GM12878 (cell line): ENCODE measurements around the gene ADAMTS17. TPM values are rescaled to one million over a fixed set of nuclear protein-coding genes. Genes with fewer than 3 reads are reported as not detected.

Experiments
- ATAC-seq: fragments of 200-7000 bp; cut with Tn5 transposase; 3 replicates; pipeline ENCODE4 v1.9.1; 2020; ENCODE audit warnings: mild to moderate bottlenecking, moderate library complexity
- BruUV-seq: library from RNA; stranded (reverse); fragments of 400-500 nt; replicated peaks from 2 replicates; lab custom pipeline; 2021; lab: Mats Ljungman, UMichigan
- CTCF ChIA-PET: fragments of 300-600 bp; sonication (Branson Sonifier 250); formaldehyde crosslinking; extraction: SDS; loops from one replicate; lab custom pipeline; 2021; ENCODE audit warnings: inconsistent platforms; lab: Yijun Ruan, JAX
- POLR2A ChIA-PET: fragments of 350-600 bp; formaldehyde crosslinking; extraction: SDS; loops from one replicate; lab custom pipeline; 2021; ENCODE audit warnings: inconsistent platforms; lab: Charles Lee
- RAD21 ChIA-PET: fragments of 300-600 bp; sonication (Branson Sonifier 250); formaldehyde crosslinking; loops from one replicate; lab custom pipeline; 2023; ENCODE audit warnings: antibody characterized with exemption; ENCODE audit not compliant: unreplicated experiment; lab: Charles Lee
- SMC1A ChIA-PET: fragments of 300-600 bp; sonication (Branson Sonifier 250); formaldehyde crosslinking; loops from one replicate; lab custom pipeline; 2023; ENCODE audit not compliant: unreplicated experiment, uncharacterized antibody; lab: Charles Lee
- DNase-seq: peaks from one replicate; pipeline ENCODE4 v3.0.0-alpha.2; 2011; ENCODE audit warnings: low read depth, low spot score
- FAIRE-seq: peaks from 3 replicates; lab custom pipeline; 2011; peaks lifted over from hg19 to GRCh38; lab: Jason Lieb, UNC
- H2AFZ ChIP-seq: 2 replicates; pipeline ENCODE4 v1.6.0; 2011; ENCODE audit warnings: low read depth, low read length, control low read depth; ENCODE audit not compliant: control insufficient read depth
- H3K27ac ChIP-seq: 2 replicates; pipeline ENCODE4 v1.5.1; 2011; ENCODE audit warnings: control low read depth; ENCODE audit not compliant: control insufficient read depth, insufficient read depth
- H3K27me3 ChIP-seq, 2 experiments: replicated peaks in 1 of 2; 2 replicates each; pipeline versions ENCODE4 v1.6.0 to v1.6.1; 2011; ENCODE audit warnings: low read length in 1 of 2; ENCODE audit not compliant: control insufficient read depth in 2 of 2, insufficient read depth in 2 of 2
- H3K36me3 ChIP-seq, 2 experiments: 2 replicates each; pipeline ENCODE4 v1.5.1; 2011; ENCODE audit warnings: low read length in 1 of 2; ENCODE audit not compliant: control insufficient read depth in 2 of 2, insufficient read depth in 2 of 2
- H3K4me1 ChIP-seq: 2 replicates; pipeline ENCODE4 v1.6.1; 2011; ENCODE audit warnings: mild to moderate bottlenecking, low read length, moderate library complexity, mixed read lengths; ENCODE audit not compliant: control insufficient read depth, insufficient read depth
- H3K4me2 ChIP-seq: 2 replicates; pipeline ENCODE4 v1.6.0; 2011; ENCODE audit warnings: control low read depth; ENCODE audit not compliant: control insufficient read depth, insufficient read depth
- H3K4me3 ChIP-seq: fragments of 200-600 bp; sonication (generic); 2 replicates; pipeline ENCODE4 v1.5.1; 2016
- H3K79me2 ChIP-seq: 2 replicates; pipeline ENCODE4 v1.6.0; 2011; ENCODE audit warnings: low read length; ENCODE audit not compliant: control insufficient read depth, insufficient read depth
- H3K9ac ChIP-seq: 2 replicates; pipeline ENCODE4 v1.8.0; 2011; ENCODE audit warnings: low read length, control low read depth, mixed read lengths; ENCODE audit not compliant: control insufficient read depth, insufficient read depth
- H3K9me3 ChIP-seq: replicated peaks from 3 replicates; pipeline ENCODE4 v1.5.1; 2011; ENCODE audit warnings: mild to moderate bottlenecking, low read length; ENCODE audit not compliant: control insufficient read depth, insufficient read depth
- H4K20me1 ChIP-seq: 2 replicates; pipeline ENCODE4 v1.6.0; 2011; ENCODE audit not compliant: control insufficient read depth, insufficient read depth
- ATF7 ChIP-seq: fragments of 450-650 bp; IDR thresholded peaks from 2 replicates; pipeline ENCODE4 v1.6.1; 2016; ENCODE audit warnings: low read depth, mild to moderate bottlenecking
- CREM ChIP-seq: IDR thresholded peaks from 2 replicates; pipeline ENCODE4 v1.6.1; 2014; ENCODE audit warnings: antibody characterized with exemption, low read depth
- FOXM1 ChIP-seq: IDR thresholded peaks from 2 replicates; pipeline ENCODE4 v1.6.1; 2012; ENCODE audit warnings: low read depth, mild to moderate bottlenecking, inconsistent platforms, low read length, moderate library complexity
- HCFC1 ChIP-seq: fragments of 150-350 bp; IDR thresholded peaks from 2 replicates; pipeline ENCODE4 v1.6.1; 2014; ENCODE audit warnings: low read length
- JUNB ChIP-seq: IDR thresholded peaks from 2 replicates; pipeline ENCODE4 v1.6.1; 2016; ENCODE audit warnings: antibody characterized with exemption, mild to moderate bottlenecking
- MEF2B ChIP-seq: fragments of 450-650 bp; IDR thresholded peaks from 2 replicates; pipeline ENCODE4 v1.6.1; 2018; ENCODE audit warnings: mild to moderate bottlenecking, moderate library complexity; ENCODE audit not compliant: partially characterized antibody, poor library complexity, severe bottlenecking
- NFXL1 ChIP-seq: fragments of 450-650 bp; IDR thresholded peaks from 2 replicates; pipeline ENCODE4 v1.6.1; 2017; ENCODE audit warnings: antibody characterized with exemption, mild to moderate bottlenecking, borderline replicate concordance
- NRF1 ChIP-seq: conservative IDR thresholded peaks from 2 replicates; pipeline ENCODE4 v1.6.1; 2011; ENCODE audit warnings: mild to moderate bottlenecking, low read depth, low read length, improper control_type of control experiment
- RBBP5 ChIP-seq: fragments of 200-600 bp; sonication (generic); conservative IDR thresholded peaks from 2 replicates; pipeline ENCODE4 v1.6.1; 2016
- RFX5 ChIP-seq: IDR thresholded peaks from 2 replicates; pipeline ENCODE4 v1.6.1; 2011; ENCODE audit warnings: low read depth, low read length, improper control_type of control experiment
- SREBF2 ChIP-seq: IDR thresholded peaks from 2 replicates; pipeline ENCODE4 v1.6.1; 2012; ENCODE audit warnings: mild to moderate bottlenecking, low read length
- SRF ChIP-seq, 2 experiments: IDR thresholded peaks; 2 replicates each; pipeline ENCODE4 v1.6.1; 2011; ENCODE audit warnings: low read depth in 2 of 2, low read length in 2 of 2, mild to moderate bottlenecking in 1 of 2, moderate library complexity in 1 of 2
- SUPT20H ChIP-seq: IDR thresholded peaks from 2 replicates; pipeline ENCODE4 v1.6.1; 2011; ENCODE audit warnings: low read depth, mild to moderate bottlenecking, low read length, moderate library complexity, borderline replicate concordance; ENCODE audit not compliant: control insufficient read depth
- WGBS: methylation state at CpG from one replicate; pipeline ENCODE4 v1.1.6; 2016; ENCODE audit warnings: low lambda C conversion rate; ENCODE audit not compliant: insufficient replicate concordance, insufficient coverage; ENCODE audit errors: missing lambda C conversion rate; 5-methylcytosine and 5-hydroxymethylcytosine counted together
- in situ Hi-C: fragments of 300-500 bp; cut with MboI; formaldehyde crosslinking; loops from 9 replicates; pipeline ENCODE4 v1.14.3; 2018; ENCODE audit warnings: mixed read lengths
- intact Hi-C: fragments of 100-400 bp; cut with micrococcal nuclease; formaldehyde crosslinking; loops from one replicate; pipeline ENCODE4 v1.14.2; 2022; ENCODE audit not compliant: unreplicated experiment
- polyA plus RNA-seq, 11 experiments: library from polyadenylated mRNA; depleted of rRNA in 4 of 11; unstranded in 6 of 11; stranded (reverse) in 5 of 11; fragments of >200 nt; fragmentation: Nextera tagmentation in 4 of 11; fragmentation: Illumina TruSeq in 1 of 11; extraction: Ambion mirVana in 4 of 11; extraction: Trizol in 1 of 11; gene quantifications; 1 replicate in 1 of 11; 2 replicates in 10 of 11; pipeline versions ENCODE4 v1.2.1 to v1.2.3, GENCODE V29; 2011 to 2016; ENCODE audit warnings: inconsistent platforms in 2 of 11, missing spikeins in 2 of 11, low read depth in 1 of 11
- total RNA-seq, 4 experiments: library from RNA; depleted of rRNA in 3 of 4; stranded (reverse); fragments of >200 nt in 3 of 4; fragmentation: Illumina TruSeq in 1 of 4; extraction: Trizol in 1 of 4; gene quantifications; 2 replicates each; pipeline versions ENCODE4 v1.2.1 to v1.2.3, GENCODE V29; 2013 to 2021
- TF ChIP-seq, protein P1 (sequence below): fragments of 450-650 bp; IDR thresholded peaks from 2 replicates; pipeline ENCODE4 v1.6.1; 2017; ENCODE audit warnings: mild to moderate bottlenecking, low read depth, inconsistent platforms; ENCODE audit not compliant: poor library complexity, severe bottlenecking
- TF ChIP-seq, protein P2 (sequence below): fragments of 150-350 bp; IDR thresholded peaks from 2 replicates; pipeline ENCODE4 v1.6.1; 2014; ENCODE audit warnings: mild to moderate bottlenecking, low read depth, low read length

ADAMTS17 gene
- total and polyA plus RNA-seq, 10 of the 15 experiments (the other 5 are each of a cell fraction or from before 2014, with no cell fraction given), result 0.04 to 0.50 (median 0.10) TPM; not detected in 4

DNA sequence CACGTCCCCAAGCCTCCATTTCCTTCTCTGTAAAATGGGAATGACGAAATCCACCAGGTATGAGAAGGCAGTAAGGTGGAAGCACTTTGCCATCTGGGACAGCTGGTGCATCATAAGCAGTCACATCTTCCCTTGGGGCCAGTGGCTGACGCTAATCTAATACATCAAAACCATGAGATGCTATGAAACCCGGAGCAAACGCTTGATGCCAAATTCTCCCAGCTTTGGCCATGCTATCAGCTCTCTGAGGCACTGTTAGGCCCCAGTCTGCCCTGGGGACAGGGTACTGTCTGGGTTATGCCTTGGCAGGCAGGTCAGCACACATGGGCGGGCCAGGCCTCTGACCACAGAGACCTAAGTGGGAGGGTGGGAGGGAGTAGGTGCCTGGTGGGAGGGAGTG is 66.1 kb downstream of the ADAMTS17 start:
- Histone ChIP-seq H3K79me2 (no peaks in the 10 kb centered on the region), H3K4me3 (no peak overlapping the region), H3K4me1 (no peaks in the 10 kb centered on the region)
- TF ChIP-seq RFX5 (no peak), FOXM1 (no peak), ATF7 (no peak), SRF (IDR thresholded peaks at IDR 0.05; ENCODE audit: low read depth in 2 of 2, low read length in 2 of 2) (no peak)
- TF ChIP-seq, protein P1, sequence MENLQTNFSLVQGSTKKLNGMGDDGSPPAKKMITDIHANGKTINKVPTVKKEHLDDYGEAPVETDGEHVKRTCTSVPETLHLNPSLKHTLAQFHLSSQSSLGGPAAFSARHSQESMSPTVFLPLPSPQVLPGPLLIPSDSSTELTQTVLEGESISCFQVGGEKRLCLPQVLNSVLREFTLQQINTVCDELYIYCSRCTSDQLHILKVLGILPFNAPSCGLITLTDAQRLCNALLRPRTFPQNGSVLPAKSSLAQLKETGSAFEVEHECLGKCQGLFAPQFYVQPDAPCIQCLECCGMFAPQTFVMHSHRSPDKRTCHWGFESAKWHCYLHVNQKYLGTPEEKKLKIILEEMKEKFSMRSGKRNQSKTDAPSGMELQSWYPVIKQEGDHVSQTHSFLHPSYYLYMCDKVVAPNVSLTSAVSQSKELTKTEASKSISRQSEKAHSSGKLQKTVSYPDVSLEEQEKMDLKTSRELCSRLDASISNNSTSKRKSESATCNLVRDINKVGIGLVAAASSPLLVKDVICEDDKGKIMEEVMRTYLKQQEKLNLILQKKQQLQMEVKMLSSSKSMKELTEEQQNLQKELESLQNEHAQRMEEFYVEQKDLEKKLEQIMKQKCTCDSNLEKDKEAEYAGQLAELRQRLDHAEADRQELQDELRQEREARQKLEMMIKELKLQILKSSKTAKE, result no peak
- TF ChIP-seq, all 136 proteins: peak for 0
- Histone ChIP-seq H3K27ac (no peak overlapping the region), H3K9ac (no peak overlapping the region), H3K27me3 (no peaks in the 10 kb centered on the region), H3K9me3 (no peaks in the 10 kb centered on the region; the same call in 2 of the 3 replicates), H3K36me3 (no peaks in the 10 kb centered on the region), H4K20me1 (no peaks in the 10 kb centered on the region), H3K4me2 (no peak overlapping the region), H2AFZ (no peak overlapping the region)
- POLR2A ChIA-PET, result no interaction called here
- RAD21 ChIA-PET, result no interaction called here
- no TSS peak for BruUV-seq
- WGBS, result 23% methylated on average over 5 of the region's 6 CpGs
- CTCF ChIA-PET, result no interaction called here
- DNase-seq (no peak), ATAC-seq (no peak), FAIRE-seq (no peak)
- in situ Hi-C loops, result no loop called here
- SMC1A ChIA-PET, result no interaction called here
- intact Hi-C loops, result no loop called here

DNA sequence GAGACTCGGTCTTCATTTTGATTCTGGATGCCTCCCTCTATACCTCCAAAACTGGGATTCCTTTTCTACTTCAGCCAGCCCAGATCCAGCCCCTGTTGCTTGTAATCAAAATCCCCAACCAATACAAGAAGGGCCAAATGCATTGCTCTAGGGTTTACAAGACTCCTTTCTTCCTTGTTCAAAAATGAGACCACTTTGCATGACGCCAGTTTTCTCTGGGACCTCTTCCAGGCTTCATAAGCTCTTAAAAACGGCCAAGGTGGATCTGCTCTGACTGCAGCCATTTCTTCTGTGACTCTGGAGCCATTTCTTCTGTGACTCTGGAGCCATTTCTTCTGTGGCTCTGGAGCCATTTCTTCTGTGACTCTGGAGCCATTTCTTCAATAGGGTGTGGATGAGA is 71.9 kb downstream of the ADAMTS17 start:
- Histone ChIP-seq H3K4me2 (no peak overlapping the region), H3K27ac (no peak overlapping the region), H3K9ac (no peak overlapping the region), H3K36me3 (no peaks in the 10 kb centered on the region), H3K27me3 (no peaks in the 10 kb centered on the region; a peak in 1 of 4 replicates), H3K79me2 (no peaks in the 10 kb centered on the region), H3K4me3 (no peak overlapping the region), H2AFZ (no peak overlapping the region), H3K9me3 (no peaks in the 10 kb centered on the region; the same call in 2 of the 3 replicates), H4K20me1 (no peaks in the 10 kb centered on the region), H3K4me1 (no peaks in the 10 kb centered on the region)
- in situ Hi-C loops (no loop called here), intact Hi-C loops (no loop called here)
- SMC1A ChIA-PET, result no interaction called here
- WGBS, result 22% methylated on average over 3 of the region's 3 CpGs
- no peak for ATAC-seq
- POLR2A ChIA-PET, result no interaction called here
- RAD21 ChIA-PET, result no interaction called here
- CTCF ChIA-PET, result no interaction called here
- FAIRE-seq, result no peak
- BruUV-seq, result no TSS peak
- no peak for DNase-seq
- TF ChIP-seq CREM, result no peak
- TF ChIP-seq RBBP5, result no peak
- no peak for TF ChIP-seq SUPT20H
- TF ChIP-seq HCFC1, result no peak
- TF ChIP-seq ATF7, result no peak
- no peak for TF ChIP-seq MEF2B
- TF ChIP-seq JUNB, result no peak
- no peak for TF ChIP-seq NFXL1
- no peak for TF ChIP-seq SREBF2
- TF ChIP-seq NRF1, result no peak
- no peak for TF ChIP-seq SRF (IDR thresholded peaks at IDR 0.05; ENCODE audit: low read depth in 2 of 2, low read length in 2 of 2)
- TF ChIP-seq, protein P2, sequence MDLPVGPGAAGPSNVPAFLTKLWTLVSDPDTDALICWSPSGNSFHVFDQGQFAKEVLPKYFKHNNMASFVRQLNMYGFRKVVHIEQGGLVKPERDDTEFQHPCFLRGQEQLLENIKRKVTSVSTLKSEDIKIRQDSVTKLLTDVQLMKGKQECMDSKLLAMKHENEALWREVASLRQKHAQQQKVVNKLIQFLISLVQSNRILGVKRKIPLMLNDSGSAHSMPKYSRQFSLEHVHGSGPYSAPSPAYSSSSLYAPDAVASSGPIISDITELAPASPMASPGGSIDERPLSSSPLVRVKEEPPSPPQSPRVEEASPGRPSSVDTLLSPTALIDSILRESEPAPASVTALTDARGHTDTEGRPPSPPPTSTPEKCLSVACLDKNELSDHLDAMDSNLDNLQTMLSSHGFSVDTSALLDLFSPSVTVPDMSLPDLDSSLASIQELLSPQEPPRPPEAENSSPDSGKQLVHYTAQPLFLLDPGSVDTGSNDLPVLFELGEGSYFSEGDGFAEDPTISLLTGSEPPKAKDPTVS, result no peak
